Keratinocyte (primary cell): ENCODE results near the gene DAPK2. TPM values are rescaled to one million over a fixed set of nuclear protein-coding genes. Genes with fewer than 3 reads are reported as not detected.
"Not testable (repeated sequence)": the region's sequence is repeated elsewhere in the genome, so short reads cannot be mapped to it uniquely, and the experiment has no call there.

Source experiments
- DNase-seq: peaks from one replicate; pipeline ENCODE4 v3.0.0-alpha.2; 2011; ENCODE audit warnings: low read depth, missing footprints, low spot score
- FAIRE-seq: peaks from 2 replicates; lab custom pipeline; 2011; peaks lifted over from hg19 to GRCh38; lab: Jason Lieb, UNC
- H2AFZ ChIP-seq: 2 replicates; pipeline ENCODE4 v1.6.0; 2012; ENCODE audit warnings: low read length, control low read depth, inconsistent platforms; ENCODE audit not compliant: control insufficient read depth
- H3K27ac ChIP-seq: 2 replicates; pipeline ENCODE4 v1.5.1; 2011; ENCODE audit warnings: low read length; ENCODE audit not compliant: control insufficient read depth, insufficient read depth
- H3K27me3 ChIP-seq: 3 replicates; pipeline ENCODE4 v1.6.0; 2011; ENCODE audit warnings: low read length; ENCODE audit not compliant: control insufficient read depth, insufficient read depth; ENCODE audit errors: extremely low read depth
- H3K36me3 ChIP-seq, 2 experiments: 2 replicates in 1 of 2; 3 replicates in 1 of 2; pipeline ENCODE4 v1.5.1; 2011; ENCODE audit warnings: low read length in 2 of 2, mild to moderate bottlenecking in 1 of 2; ENCODE audit not compliant: control insufficient read depth in 2 of 2, insufficient read depth in 2 of 2; ENCODE audit errors: extremely low read depth in 1 of 2
- H3K4me1 ChIP-seq: 3 replicates; pipeline ENCODE4 v1.5.1; 2011; ENCODE audit warnings: low read length; ENCODE audit not compliant: control insufficient read depth, insufficient read depth; ENCODE audit errors: extremely low read depth
- H3K4me2 ChIP-seq: 3 replicates; pipeline ENCODE4 v1.6.0; 2011; ENCODE audit warnings: low read depth, low read length; ENCODE audit not compliant: control insufficient read depth, insufficient read depth; ENCODE audit errors: extremely low read depth
- H3K4me3 ChIP-seq, 3 experiments: fragments of 200-600 bp in 1 of 3; sonication (generic) in 1 of 3; 2 replicates in 2 of 3; 3 replicates in 1 of 3; pipeline ENCODE4 v1.5.1; 2011 to 2016; ENCODE audit warnings: low read length in 3 of 3, mild to moderate bottlenecking in 3 of 3, control low read depth in 2 of 3, inconsistent platforms in 1 of 3, low read depth in 1 of 3, mixed read lengths in 1 of 3, mixed run types in 1 of 3, moderate library complexity in 1 of 3; ENCODE audit not compliant: control insufficient read depth in 2 of 3, insufficient read depth in 2 of 3; ENCODE audit errors: extremely low read depth in 1 of 3
- H3K79me2 ChIP-seq: 2 replicates; pipeline ENCODE4 v1.6.0; 2012; ENCODE audit warnings: low read length; ENCODE audit not compliant: control insufficient read depth, insufficient read depth
- H3K9ac ChIP-seq: 3 replicates; pipeline ENCODE4 v1.6.0; 2011; ENCODE audit warnings: low read length; ENCODE audit not compliant: control insufficient read depth, insufficient read depth; ENCODE audit errors: extremely low read depth
- H3K9me1 ChIP-seq: 3 replicates; pipeline ENCODE4 v1.6.0; 2011; ENCODE audit warnings: low read length; ENCODE audit not compliant: control insufficient read depth, insufficient read depth; ENCODE audit errors: extremely low read depth
- H3K9me3 ChIP-seq: 2 replicates; pipeline ENCODE4 v1.5.1; 2012; ENCODE audit warnings: low read depth, low read length; ENCODE audit not compliant: control insufficient read depth
- H4K20me1 ChIP-seq: 3 replicates; pipeline ENCODE4 v1.6.0; 2011; ENCODE audit warnings: low read length; ENCODE audit not compliant: control insufficient read depth, insufficient read depth; ENCODE audit errors: extremely low read depth
- EZH2 ChIP-seq: IDR thresholded peaks from one replicate; pipeline ENCODE4 v1.6.1; 2012; ENCODE audit warnings: inconsistent platforms, mild to moderate bottlenecking, low read length, moderate library complexity
- dilution Hi-C: fragments of 300-500 bp; cut with MboI; formaldehyde crosslinking; loops from one replicate; pipeline ENCODE4 v1.7.0; 2020; ENCODE audit warnings: low sequenced_read_pairs; ENCODE audit not compliant: extremely low pct_ligation_motif_present
- polyA plus RNA-seq, 5 experiments: library from polyadenylated mRNA; depleted of rRNA in 3 of 5; stranded (reverse) in 3 of 5; stranded (forward) in 1 of 5; unstranded in 1 of 5; fragments of >200 nt; gene quantifications; 1 replicate in 1 of 5; 2 replicates in 3 of 5; 3 replicates in 1 of 5; pipeline versions ENCODE4 v1.2.1 to v1.2.3, GENCODE V29; 2011 to 2012; ENCODE audit warnings: missing spikeins in 2 of 5, low read depth in 1 of 5, low replicate concordance in 1 of 5
- TF ChIP-seq, protein P1 (sequence below), 3 experiments: IDR thresholded peaks in 1 of 3; conservative IDR thresholded peaks in 1 of 3; optimal IDR thresholded peaks in 1 of 3; 2 replicates in 2 of 3; 3 replicates in 1 of 3; pipeline versions ENCODE3 to v1.5.1; 2011; ENCODE audit warnings: low read length in 3 of 3, mild to moderate bottlenecking in 3 of 3, moderate library complexity in 2 of 3, control low read depth in 1 of 3, inconsistent platforms in 1 of 3; ENCODE audit not compliant: insufficient read depth in 2 of 3; ENCODE audit errors: extremely low read depth in 1 of 3

DAPK2 gene
- polyA plus RNA-seq, 1 donor (not counting 4 experiments of a cell fraction or from before 2014, with no cell fraction given) = 1.4 TPM

DNA sequence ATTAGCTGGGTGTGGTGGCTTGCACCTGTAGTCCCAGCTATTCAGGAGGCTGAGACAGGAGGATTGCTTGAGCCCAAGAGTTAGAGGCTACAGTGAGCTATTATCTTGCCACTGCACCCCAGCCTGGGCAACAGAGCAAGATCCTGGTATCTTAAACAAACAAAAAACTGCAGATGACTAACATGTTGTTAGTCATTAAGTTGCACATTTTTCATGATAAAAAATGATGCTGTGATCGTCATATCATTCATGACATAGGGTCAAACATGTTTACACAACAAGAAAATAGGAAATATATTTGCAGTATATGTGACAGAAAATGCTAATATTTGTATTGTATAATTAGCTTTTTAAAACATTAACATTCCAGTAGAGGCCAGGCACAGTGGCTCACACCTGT is 20.2 kb upstream of the DAPK2 start:
- H3K4me2 ChIP-seq = no peak overlapping the region
- no peak for TF ChIP-seq EZH2
- TF ChIP-seq, protein P1, sequence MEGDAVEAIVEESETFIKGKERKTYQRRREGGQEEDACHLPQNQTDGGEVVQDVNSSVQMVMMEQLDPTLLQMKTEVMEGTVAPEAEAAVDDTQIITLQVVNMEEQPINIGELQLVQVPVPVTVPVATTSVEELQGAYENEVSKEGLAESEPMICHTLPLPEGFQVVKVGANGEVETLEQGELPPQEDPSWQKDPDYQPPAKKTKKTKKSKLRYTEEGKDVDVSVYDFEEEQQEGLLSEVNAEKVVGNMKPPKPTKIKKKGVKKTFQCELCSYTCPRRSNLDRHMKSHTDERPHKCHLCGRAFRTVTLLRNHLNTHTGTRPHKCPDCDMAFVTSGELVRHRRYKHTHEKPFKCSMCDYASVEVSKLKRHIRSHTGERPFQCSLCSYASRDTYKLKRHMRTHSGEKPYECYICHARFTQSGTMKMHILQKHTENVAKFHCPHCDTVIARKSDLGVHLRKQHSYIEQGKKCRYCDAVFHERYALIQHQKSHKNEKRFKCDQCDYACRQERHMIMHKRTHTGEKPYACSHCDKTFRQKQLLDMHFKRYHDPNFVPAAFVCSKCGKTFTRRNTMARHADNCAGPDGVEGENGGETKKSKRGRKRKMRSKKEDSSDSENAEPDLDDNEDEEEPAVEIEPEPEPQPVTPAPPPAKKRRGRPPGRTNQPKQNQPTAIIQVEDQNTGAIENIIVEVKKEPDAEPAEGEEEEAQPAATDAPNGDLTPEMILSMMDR (optimal IDR thresholded peaks at IDR 0.05 in 1 of 3, IDR thresholded peaks at IDR 0.05 in 1 of 3, conservative IDR thresholded peaks at IDR 0.05 in 1 of 3; ENCODE audit: extremely low read depth in 1 of 3, insufficient read depth in 2 of 3, low read length in 3 of 3) = no peak

DNA sequence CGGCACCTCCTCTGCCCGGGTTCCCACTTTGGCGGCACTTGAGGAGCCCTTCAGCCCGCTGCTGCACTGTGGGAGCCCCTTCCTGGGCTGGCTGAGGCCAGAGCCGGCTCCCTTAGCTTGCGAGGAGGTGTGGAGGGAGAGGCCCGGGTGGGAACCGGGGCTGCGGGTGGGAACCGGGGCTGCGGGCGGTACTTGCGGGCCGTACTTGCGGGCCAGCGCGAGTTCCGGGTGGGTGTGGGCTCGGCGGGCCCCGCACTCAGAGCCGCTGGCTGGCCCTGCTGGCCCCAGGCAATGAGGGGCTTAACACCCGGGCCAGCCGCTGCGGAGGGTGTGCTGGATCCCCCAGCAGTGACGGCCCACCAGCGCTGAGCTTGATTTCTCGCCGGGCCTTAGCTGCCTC is 14.4 kb upstream of the DAPK2 start:
- Histone ChIP-seq H2AFZ (no peak overlapping the region), H3K9me3 (no peaks in the 10 kb centered on the region), H4K20me1 (no peaks in the 10 kb centered on the region), H3K36me3 (no peaks in the 10 kb centered on the region), H3K27me3 (no peaks in the 10 kb centered on the region), H3K4me3 (no peak overlapping the region), H3K9ac (no peak overlapping the region), H3K9me1 (no peaks in the 10 kb centered on the region), H3K27ac (no peak overlapping the region), H3K4me1 (peaks cover 10% of the 10 kb centered on the region), H3K4me2 (no peak overlapping the region), H3K79me2 (no peaks in the 10 kb centered on the region)
- FAIRE-seq (no peak), DNase-seq (no peak)
- dilution Hi-C loops = no loop called here
- TF ChIP-seq, protein P1 (optimal IDR thresholded peaks at IDR 0.05 in 1 of 3, IDR thresholded peaks at IDR 0.05 in 1 of 3, conservative IDR thresholded peaks at IDR 0.05 in 1 of 3; ENCODE audit: extremely low read depth in 1 of 3, insufficient read depth in 2 of 3, low read length in 3 of 3) = no peak
- TF ChIP-seq EZH2 = no peak

More for the DNA sequence above, 20.2 kb upstream of the DAPK2 start:
- no peak overlapping the region for H3K9ac ChIP-seq
- H2AFZ ChIP-seq = no peak overlapping the region
- DNase-seq = no peak
- no peak overlapping the region for H3K27ac ChIP-seq
- H3K4me3 ChIP-seq = no peak overlapping the region
- no peaks in the 10 kb centered on the region for H4K20me1 ChIP-seq
- H3K27me3 ChIP-seq = no peaks in the 10 kb centered on the region
- peaks cover 2% of the 10 kb centered on the region for H3K4me1 ChIP-seq
- no peak for FAIRE-seq
- peaks cover 0 to 7% of the 10 kb centered on the region in 2 experiments for H3K36me3 ChIP-seq
- dilution Hi-C loops = no loop called here
- H3K9me1 ChIP-seq = no peaks in the 10 kb centered on the region
- H3K79me2 ChIP-seq = no peaks in the 10 kb centered on the region
- H3K9me3 ChIP-seq = no peaks in the 10 kb centered on the region

DNA sequence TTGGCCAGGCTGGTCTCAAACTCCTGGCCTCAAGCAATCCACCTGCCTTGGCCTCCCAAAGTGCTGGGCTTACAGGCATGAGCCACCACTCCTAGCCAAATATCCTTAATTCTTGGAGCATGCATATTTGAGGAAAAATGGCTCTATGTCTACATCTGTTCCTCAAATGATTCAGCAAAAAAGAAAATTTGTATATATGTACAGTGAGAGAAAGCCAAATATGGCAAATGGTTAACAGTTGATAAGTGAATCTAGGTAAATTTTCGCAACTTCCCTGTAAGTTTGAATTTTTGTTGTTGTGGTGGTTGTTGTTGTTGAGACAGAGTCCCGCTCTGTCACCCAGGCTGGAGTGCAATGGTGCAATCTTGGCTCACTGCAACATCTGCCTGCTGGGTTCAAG is 12.8 kb upstream of the DAPK2 start:
- H3K36me3 ChIP-seq, H3K4me3 ChIP-seq, H3K9ac ChIP-seq, DNase-seq, dilution Hi-C loops, H3K27me3 ChIP-seq, H3K79me2 ChIP-seq, H4K20me1 ChIP-seq, H3K9me1 ChIP-seq, H3K27ac ChIP-seq, FAIRE-seq, H3K9me3 ChIP-seq, H2AFZ ChIP-seq, H3K4me2 ChIP-seq, H3K4me1 ChIP-seq: not testable (repeated sequence)
